ENCODE data around the gene BOD1L2.

The BOD1L2 gene

GRCh38 chr18:57167617-57168308, 20.9 kb downstream of the BOD1L2 start:
- in situ Hi-C loops (cut with MboI; ENCODE audit: low pct_unique_long_range_greater_than_20kb, low sequenced_read_pairs, unreplicated experiment) = no loop called here
- DNase-seq (ENCODE audit: low spot score) = no peak
- no peak for TF ChIP-seq CTCF (IDR thresholded peaks at IDR 0.05; ENCODE audit: extremely low read depth, insufficient read depth, missing control alignments)

GRCh38 chr18:57171026-57171425, 24.1 kb downstream of the BOD1L2 start:
- in situ Hi-C loops (cut with MboI; ENCODE audit: low pct_unique_long_range_greater_than_20kb, low sequenced_read_pairs, unreplicated experiment) = no loop called here
- no peak for DNase-seq (ENCODE audit: low spot score)
- TF ChIP-seq CTCF (IDR thresholded peaks at IDR 0.05; ENCODE audit: extremely low read depth, insufficient read depth, missing control alignments) = no peak

- DNase-seq (ENCODE audit: low spot score) = no peak
- no peak for TF ChIP-seq CTCF (IDR thresholded peaks at IDR 0.05; ENCODE audit: extremely low read depth, insufficient read depth, missing control alignments)
- in situ Hi-C loops (cut with MboI; ENCODE audit: low pct_unique_long_range_greater_than_20kb, low sequenced_read_pairs, unreplicated experiment) = no loop called here
Observed at GRCh38 chr18:57175532-57175931, 28.6 kb downstream of the BOD1L2 start.

GRCh38 chr18:57185434-57185833, 38.5 kb downstream of the BOD1L2 start:
- in situ Hi-C loops (cut with MboI; ENCODE audit: low pct_unique_long_range_greater_than_20kb, low sequenced_read_pairs, unreplicated experiment) = no loop called here
- TF ChIP-seq CTCF (IDR thresholded peaks at IDR 0.05; ENCODE audit: extremely low read depth, insufficient read depth, missing control alignments) = no peak
- DNase-seq (ENCODE audit: low spot score) = no peak

GRCh38 chr18:57188851-57189557, 42.1 kb downstream of the BOD1L2 start:
- DNase-seq (ENCODE audit: low spot score) = no peak
- TF ChIP-seq CTCF (IDR thresholded peaks at IDR 0.05; ENCODE audit: extremely low read depth, insufficient read depth, missing control alignments) = no peak
- in situ Hi-C loops (cut with MboI; ENCODE audit: low pct_unique_long_range_greater_than_20kb, low sequenced_read_pairs, unreplicated experiment) = no loop called here

- no peak for DNase-seq (ENCODE audit: low spot score)
- no peak for TF ChIP-seq CTCF (IDR thresholded peaks at IDR 0.05; ENCODE audit: extremely low read depth, insufficient read depth, missing control alignments)
- in situ Hi-C loops (cut with MboI; ENCODE audit: low pct_unique_long_range_greater_than_20kb, low sequenced_read_pairs, unreplicated experiment) = no loop called here
Observed at GRCh38 chr18:57190026-57190425, 43.1 kb downstream of the BOD1L2 start.
